Measurements from ENCODE around the gene NFATC1.

DNA sequence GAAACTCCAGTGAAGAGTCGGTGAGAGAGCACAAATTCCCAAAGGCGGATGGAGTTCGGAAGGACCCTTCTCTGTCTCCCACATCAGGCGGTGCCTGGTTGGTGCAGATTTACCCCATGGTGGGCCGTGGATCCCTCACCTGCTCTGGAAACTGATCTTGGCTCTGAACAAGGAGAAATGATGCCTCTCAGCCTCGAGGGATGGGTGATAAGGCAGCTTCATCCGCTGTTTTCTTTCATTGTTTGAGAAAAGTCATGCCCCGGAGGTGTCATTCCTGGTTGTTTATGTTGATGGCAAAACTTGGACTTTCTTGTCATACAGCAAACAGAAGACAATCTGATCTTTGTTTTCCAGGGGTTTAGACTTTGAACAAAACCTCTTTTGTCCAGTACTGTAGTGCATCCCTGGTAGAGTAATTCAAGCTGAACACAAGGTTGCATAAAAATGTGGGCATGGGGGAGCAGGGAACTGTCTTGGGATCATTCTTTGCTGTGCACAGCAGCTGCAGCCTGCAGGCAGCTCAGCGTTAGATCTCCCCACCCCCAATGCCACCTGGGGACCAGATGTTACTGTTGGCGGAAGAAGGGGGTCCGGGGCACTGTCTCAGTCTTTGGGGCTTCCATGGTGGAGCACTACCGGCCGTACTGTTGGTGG is 81.3 kb downstream of the NFATC1 start:
- TF ChIP-seq CTCF (IDR thresholded peaks at IDR 0.05) = no peak
- TF ChIP-seq POLR2A (IDR thresholded peaks at IDR 0.05) = no peak
